ENCODE measurements around the gene INF2.

INF2 gene

DNA sequence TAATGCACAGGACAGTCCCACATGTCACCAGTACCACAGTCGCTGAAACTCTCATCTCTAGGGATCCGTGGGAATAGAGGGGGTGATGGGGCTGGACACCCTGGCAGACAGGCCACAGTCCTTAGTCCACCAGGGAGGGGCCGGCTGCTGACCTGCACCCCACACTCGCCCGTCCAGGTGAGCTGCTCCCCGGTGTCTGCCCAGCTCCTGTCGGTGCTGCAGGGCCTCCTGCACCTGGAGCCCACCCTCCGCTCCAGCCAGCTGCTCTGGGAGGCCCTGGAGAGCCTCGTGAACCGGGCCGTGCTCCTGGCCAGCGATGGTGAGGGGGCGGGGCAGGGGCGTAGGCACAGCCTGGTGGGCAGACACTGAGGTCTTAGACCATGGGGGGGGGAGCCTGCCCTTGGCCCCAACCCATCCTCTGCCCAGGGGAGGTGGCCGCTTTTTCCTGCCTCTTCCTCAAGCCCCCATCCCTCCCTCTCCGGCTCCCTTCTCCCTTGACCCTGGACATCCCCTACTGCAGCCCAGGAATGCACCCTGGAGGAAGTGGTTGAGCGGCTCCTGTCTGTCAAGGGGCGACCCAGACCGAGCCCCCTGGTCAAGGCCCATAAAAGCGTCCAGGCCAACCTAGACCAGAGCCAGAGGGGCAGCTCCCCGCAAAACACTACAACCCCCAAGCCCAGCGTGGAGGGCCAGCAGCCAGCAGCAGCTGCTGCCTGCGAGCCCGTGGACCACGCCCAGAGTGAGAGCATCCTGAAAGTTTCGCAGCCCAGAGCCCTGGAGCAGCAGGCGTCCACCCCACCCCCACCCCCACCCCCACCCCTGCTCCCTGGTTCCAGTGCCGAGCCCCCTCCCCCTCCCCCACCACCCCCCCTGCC is 17.6 kb downstream of the INF2 start:
- DNase-seq, result no peak

- no peak for DNase-seq
These were observed 18.5 kb downstream of the INF2 start for GRCh38 chr14:104707608-104708595.

GRCh38 chr14:104708606-104709268 is 19.3 kb downstream of the INF2 start:
- peak; percentile 38 to 41 for DNase-seq

DNA sequence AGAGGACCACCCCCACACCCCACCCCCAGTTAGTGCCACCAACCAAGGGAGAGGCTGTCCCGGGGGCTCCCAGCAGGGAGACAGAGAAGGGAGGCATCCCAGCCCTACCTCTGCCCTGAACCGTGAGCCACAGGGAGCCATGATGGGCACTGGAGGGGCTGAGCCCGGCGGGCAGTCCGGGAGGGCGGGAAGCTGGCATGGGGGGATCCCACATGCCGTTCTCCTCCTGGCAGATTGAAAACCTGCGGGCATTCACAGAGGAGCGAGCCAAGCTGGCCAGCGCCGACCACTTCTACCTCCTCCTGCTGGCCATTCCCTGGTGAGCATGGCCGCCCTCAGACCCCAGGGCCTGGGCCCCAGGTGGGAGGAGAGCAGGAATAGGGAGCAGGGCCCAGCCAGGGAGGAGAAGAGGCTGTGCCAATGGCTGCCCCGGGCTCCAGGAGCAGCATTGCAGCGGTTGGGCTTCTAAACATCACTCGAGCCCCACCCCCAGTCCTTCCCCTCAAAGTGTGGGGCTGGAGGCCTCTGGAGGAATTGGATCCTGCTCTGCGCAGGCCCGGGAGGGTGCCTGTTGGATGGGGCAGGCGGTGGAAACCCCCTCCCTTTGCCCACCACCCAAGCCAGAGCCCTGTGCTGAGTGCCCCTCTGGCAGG is 20.1 kb downstream of the INF2 start:
- DNase-seq, result no peak

GRCh38 chr14:104710071-104710735 is 20.8 kb downstream of the INF2 start:
- DNase-seq, result no peak

- peak; percentile 81 to 82 for DNase-seq
These were observed 23.7 kb downstream of the INF2 start for GRCh38 chr14:104712881-104713734.

DNA sequence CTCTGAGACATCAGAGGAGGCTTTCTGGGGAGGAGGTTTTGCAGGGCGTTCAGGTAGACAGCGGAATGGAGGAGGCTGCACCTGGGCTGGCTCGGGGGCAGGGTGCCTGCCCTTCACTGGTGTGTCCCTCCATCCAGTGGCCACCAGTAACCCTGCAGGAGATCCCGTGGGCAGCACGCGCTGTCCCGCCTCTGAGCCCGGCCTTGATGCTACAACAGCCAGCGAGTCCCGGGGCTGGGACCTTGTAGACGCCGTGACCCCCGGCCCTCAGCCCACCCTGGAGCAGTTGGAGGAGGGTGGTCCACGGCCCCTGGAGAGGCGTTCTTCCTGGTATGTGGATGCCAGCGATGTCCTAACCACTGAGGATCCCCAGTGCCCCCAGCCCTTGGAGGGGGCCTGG is 24.6 kb downstream of the INF2 start:
- no peak for DNase-seq

DNA sequence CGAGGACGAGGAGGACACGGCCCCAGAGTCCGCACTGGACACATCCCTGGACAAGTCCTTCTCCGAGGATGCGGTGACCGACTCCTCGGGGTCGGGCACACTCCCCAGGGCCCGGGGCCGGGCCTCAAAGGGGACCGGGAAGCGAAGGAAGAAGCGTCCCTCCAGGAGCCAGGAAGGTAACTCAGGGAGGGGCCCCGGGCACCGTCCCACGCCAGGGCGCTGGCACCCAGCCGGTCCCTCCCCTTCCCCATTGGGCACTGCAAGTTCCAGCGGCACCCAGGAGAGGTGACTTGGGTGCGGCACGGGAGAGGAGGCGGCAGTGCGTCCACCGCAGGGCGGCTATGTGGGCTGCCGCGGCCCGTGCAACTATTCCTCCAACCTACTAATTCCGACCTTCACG is 25.3 kb downstream of the INF2 start:
- no peak for DNase-seq

- no peak for DNase-seq
These were observed 26.0 kb downstream of the INF2 start for GRCh38 chr14:104715416-104715815.

- no peak for DNase-seq
These were observed 26.5 kb downstream of the INF2 start for GRCh38 chr14:104715871-104716270.

DNA sequence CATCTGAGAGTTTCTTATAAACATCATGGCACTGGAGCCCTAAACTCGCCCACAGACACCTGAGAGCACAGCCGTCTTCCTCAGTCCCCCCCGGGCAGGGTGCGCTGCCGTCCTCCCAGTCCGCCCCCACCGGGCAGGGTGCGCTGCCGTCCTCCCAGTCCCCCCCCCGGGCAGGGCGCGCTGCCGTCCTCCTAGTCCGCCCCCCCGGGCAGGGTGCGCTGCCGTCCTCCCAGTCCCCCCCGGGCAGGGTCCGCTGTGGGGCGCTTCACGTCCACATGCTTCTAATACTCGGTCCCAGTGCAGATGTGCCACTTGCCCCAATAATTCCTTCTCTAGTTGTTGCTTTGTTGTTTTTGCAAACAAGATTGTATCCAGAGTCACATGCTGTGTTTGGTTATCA is 27.7 kb downstream of the INF2 start:
- no peak for DNase-seq

- DNase-seq, result no peak
These were observed 28.2 kb downstream of the INF2 start for GRCh38 chr14:104717646-104718045.

DNA sequence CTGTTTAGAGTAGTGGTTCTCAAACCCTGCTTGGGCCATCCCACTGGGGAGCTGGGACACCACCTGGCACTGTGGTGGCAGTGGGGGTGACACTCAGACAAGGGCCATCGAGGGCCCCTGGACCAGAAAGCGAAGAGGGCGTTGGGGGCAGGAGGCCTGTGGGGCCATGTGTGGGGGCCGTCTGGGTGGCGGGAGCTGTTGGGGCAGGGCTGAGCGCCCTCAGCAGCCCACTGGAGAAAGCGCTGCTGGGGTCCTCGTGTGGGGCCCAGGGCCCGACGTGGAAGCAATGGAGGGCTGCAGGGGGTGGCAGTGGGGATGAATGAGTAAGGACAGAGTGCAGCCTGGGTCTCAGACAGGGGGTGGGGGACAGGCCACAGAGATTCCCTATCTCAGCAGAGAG is 28.7 kb downstream of the INF2 start:
- DNase-seq, result no peak

GRCh38 chr14:104718871-104719270 is 29.5 kb downstream of the INF2 start:
- DNase-seq, result no peak

GRCh38 chr14:104719343-104719742 is 29.9 kb downstream of the INF2 start:
- DNase-seq, result no peak

DNA sequence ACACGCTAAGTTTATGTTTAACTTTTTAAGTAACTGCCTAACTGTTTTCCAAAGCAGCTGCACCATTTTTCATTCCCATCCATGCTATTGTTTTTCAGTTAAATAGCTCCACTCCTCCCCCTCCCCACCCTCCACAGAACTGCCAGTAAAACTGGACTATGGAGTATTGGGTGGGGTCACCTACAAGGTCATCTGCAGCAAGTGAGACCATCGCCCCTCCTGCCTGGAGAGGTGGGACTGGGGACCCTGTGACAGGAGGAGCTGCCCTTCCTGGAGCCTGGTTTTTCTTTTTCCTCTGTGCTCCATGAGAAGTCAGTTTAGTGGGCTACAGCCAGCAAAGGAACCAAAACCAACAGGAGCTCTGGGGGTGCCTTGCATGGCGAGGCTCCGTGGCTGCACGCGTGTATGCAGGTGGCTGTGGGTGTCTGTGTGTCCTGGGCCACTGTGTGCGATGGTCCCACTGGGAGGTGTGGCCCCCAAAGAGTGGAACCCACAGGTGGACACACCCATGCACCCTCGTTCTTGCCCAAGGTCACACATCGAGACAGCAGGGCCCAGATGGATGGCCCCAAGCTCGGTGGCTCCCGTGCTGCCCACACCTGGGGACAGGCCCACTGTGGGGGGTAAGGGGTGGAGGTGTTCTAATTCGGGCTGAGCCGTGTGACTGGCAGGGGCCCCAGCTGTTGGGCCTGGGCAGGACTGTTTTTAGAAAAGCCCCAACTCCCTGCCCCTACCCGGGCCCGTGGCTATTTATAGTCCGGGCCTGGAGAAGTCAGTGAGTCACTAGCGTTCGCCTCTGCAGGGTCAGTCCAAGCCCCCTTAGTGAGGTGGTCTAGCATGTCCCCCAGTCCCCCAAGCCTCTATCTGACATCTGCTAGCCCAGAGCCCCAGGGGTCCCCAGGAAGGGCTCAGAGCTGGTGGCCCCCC is 32.4 kb downstream of the INF2 start:
- DNase-seq, result no peak

GRCh38 chr14:104722938-104723650 is 33.7 kb downstream of the INF2 start:
- DNase-seq, result no peak

GRCh38 chr14:104723651-104724406 is 34.4 kb downstream of the INF2 start, which contains the start of gene ADSS1:
ADSS1 (plus strand) TSS chr14:104724229; CDS start chr14:104724271, 42 bp downstream.
- peak; percentile 18 to 35 for DNase-seq
